GM19351 (cell line): Measurements from ENCODE around the gene HLA-DRB5.
"Not testable (repeated sequence)": the region's sequence is repeated elsewhere in the genome, so short reads cannot be mapped to it uniquely, and the experiment has no call there.

ENCODE experiments used
- ATAC-seq: cut with Tn5 transposase; IDR thresholded peaks from one replicate; pipeline ENCODE4 v1.9.1; 2021; ENCODE audit warnings: mild to moderate bottlenecking, moderate library complexity; ENCODE audit not compliant: unreplicated experiment

Gene HLA-DRB5

DNA sequence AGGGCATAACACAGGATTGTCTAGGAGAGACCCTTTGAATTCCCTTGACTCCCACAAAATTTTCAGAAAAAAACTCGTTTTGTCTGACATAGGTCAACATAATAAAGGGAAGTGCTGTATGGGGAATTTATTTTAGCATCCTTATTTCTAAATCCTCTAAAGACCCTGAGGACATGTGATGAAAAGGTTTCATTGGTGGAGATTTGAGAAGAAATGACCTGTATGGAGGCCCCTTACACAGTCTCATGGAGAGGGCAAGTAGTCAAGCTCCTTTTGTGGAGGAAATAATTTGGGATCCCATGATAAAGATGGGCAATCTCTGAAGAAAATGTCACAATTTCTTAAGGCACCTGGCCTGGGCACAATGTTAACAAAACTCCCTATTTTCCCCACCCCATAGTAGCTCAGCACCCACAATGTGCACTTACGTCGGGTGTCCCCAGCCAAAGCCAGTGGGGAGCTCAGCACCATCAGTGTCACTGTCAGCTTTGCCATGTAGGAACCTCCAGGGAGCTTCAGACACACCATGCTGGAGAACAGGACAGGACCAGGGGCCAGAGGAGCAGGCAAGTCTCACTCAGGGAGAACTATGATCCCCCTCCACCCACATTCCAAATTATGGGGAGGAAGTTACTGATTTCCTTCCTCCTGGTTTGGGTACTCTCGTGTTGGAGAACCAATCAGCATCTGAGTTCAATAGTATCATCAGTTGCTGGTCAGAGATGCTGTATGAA lies at the start of gene HLA-DRB5:
Gene HLA-DRB5 (minus strand): TSS at position 591 of the 734 bp plus-strand sequence. CDS start 63 bp downstream, at position 528.
- peak; percentile 73 for ATAC-seq

- ATAC-seq, result no peak
Measured at GRCh38 chr6:32578962-32579361, 48.9 kb upstream of the HLA-DRB5 start.

GRCh38 chr6:32577493-32577892 lies 47.4 kb upstream of the HLA-DRB5 start:
- not testable (repeated sequence) for ATAC-seq

DNA sequence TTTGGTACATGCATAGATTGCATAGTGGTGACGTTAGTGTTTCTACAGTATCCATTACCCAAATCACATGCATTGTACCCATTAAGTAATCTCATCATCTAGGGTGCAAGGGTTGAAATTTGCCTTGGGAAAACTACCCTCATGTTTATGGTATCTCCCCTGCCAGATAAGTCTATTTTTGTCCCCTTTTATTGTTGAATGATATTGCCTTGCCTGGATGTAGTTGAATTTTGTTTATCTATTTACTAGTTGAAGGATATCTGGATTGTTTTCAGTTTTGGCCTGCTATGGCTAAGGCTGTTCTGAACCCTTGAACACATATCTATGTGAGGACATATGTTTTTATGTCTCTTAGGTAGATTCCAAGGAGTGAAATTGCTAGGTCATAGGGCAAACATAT lies 46.2 kb upstream of the HLA-DRB5 start:
- no peak for ATAC-seq

GRCh38 chr6:32570363-32570905 lies 40.3 kb upstream of the HLA-DRB5 start:
- ATAC-seq, result no peak

GRCh38 chr6:32568561-32568960 lies 38.5 kb upstream of the HLA-DRB5 start:
- ATAC-seq, result no peak

- ATAC-seq, result no peak
Measured at GRCh38 chr6:32566957-32567356, 36.9 kb upstream of the HLA-DRB5 start.

DNA sequence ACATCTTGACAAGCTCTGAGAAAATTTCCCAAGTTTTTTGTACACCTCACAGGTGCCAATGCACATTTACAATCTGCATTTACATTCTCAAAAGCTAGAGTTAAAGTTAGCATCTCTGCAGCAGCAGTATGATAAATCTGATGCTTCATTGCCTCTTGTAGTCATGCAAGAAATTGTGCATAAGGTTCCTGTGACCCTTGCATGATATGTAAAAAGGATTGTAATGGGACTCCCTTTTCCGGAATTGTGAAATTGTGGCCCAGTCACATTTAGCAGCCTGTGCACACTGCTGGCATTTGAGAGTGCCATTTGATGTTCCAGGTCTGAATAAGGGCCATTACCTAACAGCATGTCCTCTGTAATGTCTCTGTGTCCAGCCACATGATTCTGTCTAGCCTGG lies 35.4 kb upstream of the HLA-DRB5 start:
- ATAC-seq, result no peak

- ATAC-seq, result no peak
Measured at GRCh38 chr6:32562940-32563339, 32.9 kb upstream of the HLA-DRB5 start.

DNA sequence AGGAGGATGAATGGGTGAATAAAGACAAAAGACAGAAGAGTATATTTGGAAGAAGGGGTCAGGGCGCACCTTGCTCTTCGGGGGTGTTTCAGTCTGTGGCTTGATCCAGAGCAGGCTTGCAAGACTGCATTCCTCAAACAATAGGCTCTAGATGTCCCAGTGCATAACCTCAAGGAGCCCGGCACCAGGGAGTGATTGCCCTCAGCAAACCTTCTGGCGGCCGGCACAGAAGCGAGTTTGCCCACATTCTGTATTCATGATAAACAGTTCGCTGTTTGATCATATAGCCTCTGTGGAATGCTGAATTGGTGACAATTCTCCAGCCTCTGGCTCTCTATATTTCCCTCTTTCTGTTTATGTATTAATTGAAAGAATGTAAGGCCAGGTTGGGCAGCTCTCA lies 29.7 kb upstream of the HLA-DRB5 start:
- no peak for ATAC-seq

DNA sequence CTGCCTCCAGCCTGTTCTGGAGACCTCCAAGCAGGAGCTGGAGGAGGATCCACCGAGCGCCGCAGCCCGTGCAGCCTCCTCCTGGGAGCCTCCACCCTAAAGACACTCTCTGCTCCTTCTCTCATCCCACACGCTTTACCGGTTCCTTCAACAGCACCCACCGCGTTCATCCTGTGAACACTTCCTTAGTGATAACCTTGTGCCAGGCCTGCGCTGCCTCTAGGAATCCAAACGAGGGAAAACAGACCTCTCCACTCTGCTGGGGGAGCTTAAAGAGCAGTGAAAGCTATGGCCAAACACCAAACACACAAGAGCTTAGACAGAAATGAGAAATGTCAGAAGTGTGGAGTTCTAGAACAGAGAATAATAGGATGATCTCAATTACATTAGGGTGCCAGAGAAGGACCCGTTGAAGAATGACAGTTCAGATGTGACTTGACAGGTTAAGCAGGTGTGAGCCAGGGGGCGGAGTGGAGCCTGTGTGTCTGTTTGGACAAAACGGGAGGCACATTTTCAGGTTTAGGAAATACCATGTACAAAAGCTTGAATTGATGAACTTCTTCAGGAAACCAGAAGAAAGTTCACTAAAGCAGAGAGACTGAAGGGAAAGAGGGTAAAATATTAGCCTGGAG lies 28.5 kb upstream of the HLA-DRB5 start:
- no peak for ATAC-seq

GRCh38 chr6:32554116-32554965 lies 24.3 kb upstream of the HLA-DRB5 start:
- no peak for ATAC-seq

DNA sequence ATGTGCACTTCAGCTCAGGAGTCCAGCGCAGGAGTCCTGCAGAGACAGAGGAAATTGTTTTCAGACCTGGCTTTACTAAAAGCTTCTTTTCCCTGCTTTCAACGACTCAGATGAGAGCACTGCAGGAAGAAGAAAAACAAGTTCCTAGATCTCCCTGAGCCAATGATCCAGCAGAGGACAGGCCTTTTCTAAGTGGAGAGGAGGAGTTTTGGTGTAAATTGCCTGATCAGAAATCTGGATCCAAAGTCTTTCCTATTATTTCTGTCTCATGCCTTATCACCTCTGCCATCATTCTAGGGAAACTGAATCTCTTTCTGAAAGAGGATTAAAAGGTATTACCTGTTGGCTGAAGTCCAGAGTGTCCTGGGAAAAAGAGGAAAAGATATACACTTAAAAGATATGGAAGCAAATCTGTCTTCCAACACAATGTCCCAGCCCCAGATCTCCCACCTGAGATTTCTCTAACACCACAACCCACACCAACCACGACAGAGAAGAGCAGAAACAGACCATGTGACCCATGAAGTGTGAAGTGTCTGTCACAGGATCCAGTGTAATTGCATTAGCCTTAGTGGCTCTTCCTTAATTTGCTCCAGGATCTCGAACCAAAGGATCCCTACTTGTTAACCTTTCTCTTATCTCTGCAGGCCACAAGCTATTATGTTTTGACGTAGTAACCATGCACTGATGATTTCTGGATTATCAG lies 23.1 kb upstream of the HLA-DRB5 start:
- no peak for ATAC-seq

DNA sequence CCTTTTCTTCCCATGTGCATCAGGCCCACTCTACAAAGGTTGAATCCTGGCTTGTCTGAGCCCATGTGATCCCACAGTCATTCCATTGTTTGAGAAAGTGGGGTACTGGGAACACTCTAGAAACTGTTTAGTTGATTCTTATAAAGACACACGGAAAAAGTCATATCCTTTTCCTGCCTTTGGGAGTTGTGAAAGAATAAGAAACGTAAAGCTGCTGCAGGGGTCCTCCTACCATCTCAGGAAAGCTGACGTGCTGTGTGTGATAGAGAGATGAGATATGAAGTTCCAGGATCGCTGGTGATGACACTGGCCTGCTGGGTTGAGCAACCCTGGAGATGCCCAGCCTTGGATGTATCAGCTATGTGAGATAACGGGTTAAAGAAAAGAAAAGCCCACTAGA lies 21.3 kb upstream of the HLA-DRB5 start:
- no peak for ATAC-seq

GRCh38 chr6:32539839-32540238 lies 9.8 kb upstream of the HLA-DRB5 start:
- no peak for ATAC-seq

DNA sequence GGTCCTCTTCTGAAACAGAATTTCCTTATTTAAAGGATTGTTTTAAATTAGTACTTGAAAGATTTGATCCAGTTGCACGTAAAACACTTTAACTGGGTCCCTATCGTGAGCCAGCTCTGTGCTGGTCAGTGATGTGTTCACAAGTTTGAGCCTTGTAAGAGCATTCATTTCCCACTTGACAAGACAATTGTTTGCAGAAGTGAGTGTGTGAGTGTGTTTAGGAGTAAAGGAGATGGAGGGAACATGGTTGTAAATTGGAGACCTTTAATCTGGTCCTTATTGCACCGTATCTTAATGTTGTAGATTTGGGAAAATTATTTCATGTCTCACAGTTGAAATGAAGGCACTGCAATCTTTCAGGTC lies 325 bp upstream of the HLA-DRB5 start:
- not testable (repeated sequence) for ATAC-seq

GRCh38 chr6:32522302-32523047 lies 7.6 kb downstream of the HLA-DRB5 start:
- ATAC-seq, result no peak

GRCh38 chr6:32519910-32520258 lies 10.2 kb downstream of the HLA-DRB5 start:
- ATAC-seq, result no peak

DNA sequence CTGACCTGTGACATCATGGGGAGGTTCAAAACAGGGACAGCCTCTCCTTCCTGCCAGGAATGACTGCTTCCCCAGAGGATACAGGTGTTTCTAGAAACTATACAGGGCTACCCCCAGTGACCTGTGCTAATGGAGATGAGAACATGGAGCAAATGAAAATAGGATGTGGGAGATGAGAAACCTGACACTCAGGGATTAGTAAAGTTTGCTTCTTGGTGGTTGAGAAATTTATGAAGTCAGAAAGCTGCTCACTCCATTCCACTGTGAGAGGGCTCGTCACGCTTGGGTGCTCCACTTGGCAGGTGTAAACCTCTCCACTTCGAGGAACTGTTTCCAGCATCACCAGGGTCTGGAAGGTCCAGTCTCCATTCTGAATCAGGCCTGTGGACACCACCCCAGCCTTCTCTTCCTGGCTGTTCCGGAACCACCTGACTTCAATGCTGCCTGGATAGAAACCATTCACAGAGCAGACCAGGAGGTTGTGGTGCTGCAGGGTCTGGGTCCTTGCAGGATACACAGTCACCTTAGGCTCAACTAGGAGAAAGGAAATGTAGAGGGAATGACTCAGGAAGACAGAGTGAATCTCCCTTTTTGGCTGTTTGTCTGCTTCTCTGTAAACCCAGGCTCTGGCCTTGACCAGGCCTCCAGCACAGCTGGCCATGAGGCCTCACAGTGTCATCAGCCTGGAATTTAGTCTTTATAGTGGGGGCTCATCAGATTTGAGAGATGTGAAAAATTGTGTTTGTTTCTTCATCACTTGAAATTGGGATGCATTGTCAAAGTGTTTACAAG lies 10.8 kb downstream of the HLA-DRB5 start:
- no peak for ATAC-seq
